AG09309 (cell line): ENCODE data around the gene OCLN.

ENCODE experiments used
- DNase-seq: peaks from one replicate; pipeline ENCODE4 v3.0.0-alpha.2; 2010; ENCODE audit warnings: low read depth
- H3K4me3 ChIP-seq: 2 replicates; pipeline ENCODE4 v1.5.1; 2011; ENCODE audit warnings: mild to moderate bottlenecking, low read depth, low read length, moderate library complexity; ENCODE audit not compliant: control insufficient read depth
- CTCF ChIP-seq: IDR thresholded peaks from 2 replicates; pipeline ENCODE4 v1.5.1; 2011; ENCODE audit warnings: mild to moderate bottlenecking, low read depth, low read length, inconsistent platforms; ENCODE audit not compliant: insufficient read depth, control insufficient read depth; ENCODE audit errors: missing control alignments

The OCLN gene

GRCh38 chr5:69493396-69494133, 975 bp downstream of the OCLN start:
- peak overlapping the region; percentile 33 for H3K4me3 ChIP-seq
- TF ChIP-seq CTCF, result no peak
- DNase-seq, result no peak

DNA sequence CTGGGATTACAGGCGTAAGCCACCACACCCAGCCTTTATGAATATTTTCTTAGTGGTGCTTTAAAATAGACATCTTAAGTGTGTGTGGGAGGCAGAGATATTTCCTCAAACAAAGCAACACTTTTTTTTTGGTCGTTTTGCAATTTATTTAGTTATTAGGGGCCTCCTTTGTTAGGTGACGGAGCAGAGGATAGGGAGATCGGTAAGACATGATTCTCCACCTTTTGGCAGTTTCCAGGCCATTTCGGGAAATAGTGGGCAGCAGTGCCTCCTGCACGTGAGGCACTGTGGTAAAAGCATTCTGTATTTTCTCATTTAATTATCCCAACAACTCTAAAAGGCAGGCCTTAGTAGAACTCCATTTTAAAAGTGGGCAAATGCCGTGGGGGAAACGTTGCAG, 1.9 kb downstream of the OCLN start:
- no peak for DNase-seq

DNA sequence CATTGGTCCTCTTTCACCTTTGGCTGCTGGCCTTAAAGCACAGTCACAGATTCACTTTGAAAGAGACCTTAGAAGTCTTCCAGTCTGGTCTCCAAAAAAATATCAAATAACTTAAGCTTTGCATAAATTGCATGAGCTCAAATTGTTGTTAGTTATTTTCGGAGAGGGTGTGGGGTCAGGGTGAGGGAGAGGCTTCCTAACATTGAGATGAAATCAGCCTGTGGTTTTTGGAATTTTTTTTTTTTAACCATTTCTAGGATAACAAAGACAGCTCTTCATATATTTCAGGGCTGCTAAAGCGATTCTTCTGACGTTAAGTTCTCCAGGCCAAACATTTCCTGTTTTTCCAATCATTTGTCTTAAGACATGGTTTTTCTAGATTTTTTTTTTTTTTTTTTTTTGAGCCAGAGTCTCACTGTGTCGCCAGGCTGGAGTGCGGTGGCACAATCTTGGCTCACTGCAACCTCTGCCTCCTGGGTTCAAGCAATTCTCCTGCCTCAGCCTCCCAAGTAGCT, 4.5 kb downstream of the OCLN start:
- no peak overlapping the region for H3K4me3 ChIP-seq
- TF ChIP-seq CTCF, result no peak
- no peak for DNase-seq

More for the DNA sequence above, 1.9 kb downstream of the OCLN start:
- TF ChIP-seq CTCF, result no peak
- no peak overlapping the region for H3K4me3 ChIP-seq

DNA sequence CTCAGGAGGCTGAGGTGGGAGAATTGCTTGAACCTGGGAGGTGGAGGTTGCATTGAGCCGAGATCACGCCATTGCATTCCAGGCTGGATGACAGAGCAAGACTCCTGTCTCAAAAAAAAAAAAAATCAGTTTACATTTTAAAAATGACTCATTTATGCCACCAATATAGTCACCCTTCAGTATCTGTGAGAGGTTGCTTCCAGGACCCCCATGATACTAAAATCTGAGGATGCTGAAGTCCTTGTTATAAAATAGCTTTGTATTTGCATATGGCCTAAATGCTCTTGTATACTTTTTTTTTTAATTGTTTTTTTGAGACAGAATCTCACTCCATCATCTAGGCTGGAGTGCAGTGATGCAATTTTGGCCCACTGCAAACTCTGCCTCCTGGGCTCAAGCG, 5.8 kb downstream of the OCLN start:
- no peak for TF ChIP-seq CTCF
- H3K4me3 ChIP-seq, result no peak overlapping the region
- no peak for DNase-seq

GRCh38 chr5:69502367-69502766, 9.8 kb downstream of the OCLN start:
- TF ChIP-seq CTCF, result no peak
- no peak overlapping the region for H3K4me3 ChIP-seq
- no peak for DNase-seq

GRCh38 chr5:69502767-69503488, 10.3 kb downstream of the OCLN start:
- no peak overlapping the region for H3K4me3 ChIP-seq
- TF ChIP-seq CTCF, result no peak
- no peak for DNase-seq
